Stomach (tissue), 9 donors: ENCODE measurements around the gene BBOX1. TPM values are rescaled to one million over a fixed set of nuclear protein-coding genes. Genes with fewer than 3 reads are reported as not detected.
"Not testable (repeated sequence)": the region's sequence is repeated elsewhere in the genome, so short reads cannot be mapped to it uniquely, and the experiment has no call there.

Experiments
- DNase-seq, 2 donors: peaks; one replicate each; pipeline versions ENCODE4 v3.0.0 to v3.0.0-alpha.2; 2013 to 2019
- H3K27ac ChIP-seq, 5 donors: fragments of 200-600 bp in 4 of 5; sonication (generic) in 4 of 5; one replicate each; pipeline ENCODE4 v1.5.1; 2013 to 2019; ENCODE audit warnings: mild to moderate bottlenecking in 1 of 5, moderate library complexity in 1 of 5
- H3K27me3 ChIP-seq, 3 donors: fragments of 200-600 bp; sonication (generic); one replicate each; pipeline ENCODE4 v1.5.1; 2017 to 2019; ENCODE audit warnings: mixed run types in 1 of 3
- H3K36me3 ChIP-seq, 4 donors: fragments of 200-600 bp; sonication (generic); 1 replicate in 3 of 4; 2 replicates in 1 of 4; pipeline ENCODE4 v1.5.1; 2016 to 2019
- H3K4me1 ChIP-seq, 4 donors: fragments of 200-600 bp; sonication (generic); one replicate each; pipeline ENCODE4 v1.5.1; 2016 to 2019
- H3K4me3 ChIP-seq, 4 donors: fragments of 200-600 bp; sonication (generic) in 3 of 4; one replicate each; pipeline ENCODE4 v1.5.1; 2016 to 2019; ENCODE audit warnings: mild to moderate bottlenecking in 1 of 4
- H3K9me3 ChIP-seq, 4 donors: fragments of 200-600 bp; sonication (generic); one replicate each; pipeline ENCODE4 v1.5.1; 2016 to 2019
- EP300 ChIP-seq: sonication (generic); formaldehyde crosslinking; IDR thresholded peaks from one replicate; pipeline ENCODE4 v1.6.1; 2017; ENCODE audit warnings: antibody characterized with exemption
- POLR2A ChIP-seq, 4 donors: fragments of 450-650 bp; IDR thresholded peaks; one replicate each; pipeline ENCODE4 v1.6.1; 2016; ENCODE audit warnings: antibody characterized with exemption in 4 of 4, control low read depth in 2 of 4, mild to moderate bottlenecking in 1 of 4, moderate library complexity in 1 of 4
- POLR2AphosphoS5 ChIP-seq, 3 donors: sonication (generic); formaldehyde crosslinking; IDR thresholded peaks; one replicate each; pipeline ENCODE4 v1.6.1; 2016; ENCODE audit warnings: antibody characterized with exemption in 3 of 3
- WGBS, 5 donors: extraction: QIAGEN DNeasy Blood & Tissue Kit in 3 of 5; methylation state at CpG; one replicate each; pipeline versions ENCODE4 v1.1.5 to v1.1.7; 2013 to 2018; 5-methylcytosine and 5-hydroxymethylcytosine counted together
- intact Hi-C: fragments of 100-400 bp; cut with DNase I; formaldehyde crosslinking; loops from one replicate; pipeline ENCODE4 v1.15.1; 2023; ENCODE audit warnings: low total_unique reads
- polyA plus RNA-seq, 3 donors: library from polyadenylated mRNA; stranded (reverse); fragments of 200-250 nt; gene quantifications; one replicate each; pipeline ENCODE4 v1.2.3, GENCODE V29; 2013
- total RNA-seq, 5 donors: library from RNA; depleted of rRNA; stranded (reverse); fragments of >200 nt; gene quantifications; one replicate each; pipeline versions ENCODE4 v1.1.0 to v1.2.3, GENCODE V29; 2014 to 2016
- TF ChIP-seq, protein P1 (sequence below), 7 experiments: fragments of 450-650 bp in 4 of 7; fragments of 200-600 bp in 3 of 7; sonication (generic) in 3 of 7; IDR thresholded peaks; one replicate each; pipeline ENCODE4 v1.5.1; 2016 to 2019; ENCODE audit warnings: antibody characterized with exemption in 7 of 7, control low read depth in 2 of 7, mild to moderate bottlenecking in 1 of 7
- donor health status: healthy with polysubstance abuse.
- donor health status: Bipolar disorder and iron deficiency.
- donor health status: healthy.

The BBOX1 gene
- total and polyA plus RNA-seq, 8 donors, result 0.31 to 6.7 (median 3.8) TPM; not detected in 3

DNA sequence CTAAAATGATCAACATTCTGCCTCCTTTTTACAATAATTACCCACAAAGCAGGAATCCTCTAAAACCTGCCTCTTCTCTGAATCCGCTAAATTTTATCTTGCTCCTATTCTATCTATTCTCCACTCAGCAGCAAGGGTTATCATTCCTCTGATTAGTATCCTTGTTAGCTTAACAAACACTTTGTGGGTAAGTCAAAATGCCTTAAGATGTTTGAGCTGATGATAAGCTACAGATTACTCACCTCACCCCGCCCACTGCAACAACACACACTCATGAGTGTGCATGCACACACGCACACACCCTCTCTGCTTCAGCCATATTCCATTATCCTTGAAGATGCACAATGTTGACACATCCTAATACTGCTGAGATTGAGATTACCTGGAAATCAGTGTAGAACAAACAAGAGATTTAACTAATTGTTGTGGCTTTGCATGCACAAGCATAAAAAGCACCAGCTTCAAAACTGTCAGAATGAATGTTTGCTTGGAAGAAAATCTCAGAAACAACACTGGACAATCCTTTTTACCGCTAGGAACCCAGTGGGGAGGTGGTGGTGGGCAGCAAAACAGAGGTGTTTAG is 130.9 kb downstream of the BBOX1 start:
- intact Hi-C loops, result no loop called here
- Histone ChIP-seq H3K4me3 (no peak overlapping the region), H3K27me3 (peaks cover 0 to 23% (median 0%) of the 10 kb centered on the region in 3 donors), H3K4me1 (peaks cover 10 to 33% (median 12%) of the 10 kb centered on the region in 4 donors), H3K27ac (no peak overlapping the region), H3K9me3 (no peaks in the 10 kb centered on the region), H3K36me3 (no peaks in the 10 kb centered on the region)
- WGBS, 5 donors, result 32 to 77% (median 46%) methylated on average over 4 of the region's 4 CpGs
- DNase-seq, result no peak
- TF ChIP-seq POLR2AphosphoS5 (IDR thresholded peaks at IDR 0.05), result peak in 2 of 3 donors; percentile 36 to 55
- TF ChIP-seq, protein P1, sequence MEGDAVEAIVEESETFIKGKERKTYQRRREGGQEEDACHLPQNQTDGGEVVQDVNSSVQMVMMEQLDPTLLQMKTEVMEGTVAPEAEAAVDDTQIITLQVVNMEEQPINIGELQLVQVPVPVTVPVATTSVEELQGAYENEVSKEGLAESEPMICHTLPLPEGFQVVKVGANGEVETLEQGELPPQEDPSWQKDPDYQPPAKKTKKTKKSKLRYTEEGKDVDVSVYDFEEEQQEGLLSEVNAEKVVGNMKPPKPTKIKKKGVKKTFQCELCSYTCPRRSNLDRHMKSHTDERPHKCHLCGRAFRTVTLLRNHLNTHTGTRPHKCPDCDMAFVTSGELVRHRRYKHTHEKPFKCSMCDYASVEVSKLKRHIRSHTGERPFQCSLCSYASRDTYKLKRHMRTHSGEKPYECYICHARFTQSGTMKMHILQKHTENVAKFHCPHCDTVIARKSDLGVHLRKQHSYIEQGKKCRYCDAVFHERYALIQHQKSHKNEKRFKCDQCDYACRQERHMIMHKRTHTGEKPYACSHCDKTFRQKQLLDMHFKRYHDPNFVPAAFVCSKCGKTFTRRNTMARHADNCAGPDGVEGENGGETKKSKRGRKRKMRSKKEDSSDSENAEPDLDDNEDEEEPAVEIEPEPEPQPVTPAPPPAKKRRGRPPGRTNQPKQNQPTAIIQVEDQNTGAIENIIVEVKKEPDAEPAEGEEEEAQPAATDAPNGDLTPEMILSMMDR (IDR thresholded peaks at IDR 0.05), result no peak

DNA sequence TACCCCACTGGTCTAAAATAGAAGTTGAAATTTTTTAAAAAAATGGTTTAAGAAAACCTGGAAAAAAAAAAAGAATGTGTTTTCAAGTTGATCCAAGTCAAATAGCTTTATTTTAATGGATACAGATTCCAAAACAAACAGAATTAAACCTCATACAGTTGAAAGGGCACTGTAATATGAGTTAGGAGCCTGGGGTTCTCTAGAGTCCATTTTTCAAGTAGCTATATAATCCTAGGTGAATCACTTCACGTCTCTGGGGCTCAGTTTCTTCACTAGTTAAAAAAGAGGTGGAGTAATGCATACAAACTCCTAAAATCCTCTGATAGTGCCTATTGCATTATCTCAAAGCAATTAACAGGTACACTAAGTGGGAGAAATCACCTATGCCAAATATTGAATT is 132.9 kb downstream of the BBOX1 start:
- intact Hi-C loops, result no loop called here
- no peak for DNase-seq
- no peak overlapping the region for H3K4me3 ChIP-seq
- no peaks in the 10 kb centered on the region for H3K9me3 ChIP-seq
- no peaks in the 10 kb centered on the region for H3K36me3 ChIP-seq
- no peak overlapping the region for H3K27ac ChIP-seq
- TF ChIP-seq, protein P1 (IDR thresholded peaks at IDR 0.05), result no peak
- no peak for TF ChIP-seq POLR2A (IDR thresholded peaks at IDR 0.05)
- TF ChIP-seq POLR2AphosphoS5 (IDR thresholded peaks at IDR 0.05), result no peak
- no peak for TF ChIP-seq EP300
- peaks cover 10 to 33% (median 12%) of the 10 kb centered on the region in 4 donors for H3K4me1 ChIP-seq
- H3K27me3 ChIP-seq, result peaks cover 0 to 12% (median 0%) of the 10 kb centered on the region in 3 donors
- 15 to 30% (median 21%) methylated on average over 1 of the region's 1 CpG for WGBS, 5 donors

DNA sequence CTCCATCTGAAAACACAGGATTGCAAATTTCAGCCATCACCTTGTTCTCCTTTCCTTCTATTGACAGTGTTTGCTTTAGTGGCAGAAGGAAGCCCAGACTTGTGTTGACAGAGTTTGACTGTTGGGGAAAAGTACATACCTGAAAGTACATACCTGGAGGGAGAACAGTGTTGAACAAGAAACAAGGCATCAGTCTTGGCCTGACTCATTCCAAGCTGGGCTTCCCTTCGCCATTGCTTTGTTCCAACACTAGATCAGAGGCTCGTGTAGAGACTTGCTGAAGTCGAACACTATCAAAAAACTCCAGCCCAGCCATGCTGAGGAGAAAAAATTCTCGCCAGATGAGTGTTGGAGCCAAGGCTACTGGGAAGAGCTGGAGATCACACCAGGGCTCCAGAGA is 133.4 kb downstream of the BBOX1 start:
- Histone ChIP-seq H3K27ac (peak overlapping the region in 2 of 5 donors; percentile 47 to 73), H3K4me1 (peaks cover 10 to 33% (median 12%) of the 10 kb centered on the region in 4 donors), H3K9me3 (no peaks in the 10 kb centered on the region), H3K4me3 (no peak overlapping the region), H3K27me3 (peaks cover 0 to 11% (median 0%) of the 10 kb centered on the region in 3 donors), H3K36me3 (no peaks in the 10 kb centered on the region)
- TF ChIP-seq EP300, result no peak
- TF ChIP-seq POLR2AphosphoS5 (IDR thresholded peaks at IDR 0.05), result peak in 2 of 3 donors; percentile 47 to 72
- intact Hi-C loops, result no loop called here
- 35 to 63% (median 53%) methylated on average over 4 of the region's 4 CpGs for WGBS, 5 donors
- DNase-seq, result peak; percentile 58 to 66

DNA sequence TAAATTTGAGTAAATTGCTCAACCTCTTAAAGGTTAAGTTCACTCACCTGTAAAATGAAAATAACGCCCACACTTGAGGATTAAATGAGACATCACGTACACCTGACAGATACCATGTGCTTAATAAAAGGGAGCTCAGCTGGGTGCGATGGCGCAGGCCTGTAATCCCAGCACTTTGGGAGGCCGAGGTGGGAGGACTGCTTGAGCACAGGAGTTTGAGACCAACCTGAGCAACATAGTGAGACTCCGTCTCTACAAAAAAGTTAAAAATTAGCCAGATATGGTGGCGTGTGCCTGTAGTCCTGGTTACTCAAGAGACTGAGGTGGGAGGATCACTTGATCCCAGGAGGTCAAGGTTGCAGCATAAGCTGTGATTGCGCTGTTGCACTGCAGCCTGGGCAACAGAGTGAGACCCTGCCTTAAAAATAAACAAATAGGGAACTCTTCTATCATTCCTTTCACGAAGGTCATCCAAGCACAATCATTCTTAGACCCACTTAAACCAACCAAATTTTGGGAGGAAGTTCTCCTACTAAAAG is 134.1 kb downstream of the BBOX1 start:
- H3K27ac ChIP-seq, result no peak overlapping the region
- WGBS, 5 donors, result 80 to 85% (median 85%) methylated on average over 9 of the region's 9 CpGs
- no peaks in the 10 kb centered on the region for H3K9me3 ChIP-seq
- intact Hi-C loops, result no loop called here
- H3K36me3 ChIP-seq, result no peaks in the 10 kb centered on the region
- TF ChIP-seq, protein P1 (IDR thresholded peaks at IDR 0.05), result no peak
- TF ChIP-seq POLR2AphosphoS5 (IDR thresholded peaks at IDR 0.05), result no peak
- no peak for TF ChIP-seq POLR2A (IDR thresholded peaks at IDR 0.05)
- no peak for TF ChIP-seq EP300
- H3K27me3 ChIP-seq, result peaks cover 0 to 4% (median 0%) of the 10 kb centered on the region in 3 donors
- peaks cover 10 to 33% (median 12%) of the 10 kb centered on the region in 4 donors for H3K4me1 ChIP-seq
- DNase-seq, result no peak
- H3K4me3 ChIP-seq, result no peak overlapping the region

DNA sequence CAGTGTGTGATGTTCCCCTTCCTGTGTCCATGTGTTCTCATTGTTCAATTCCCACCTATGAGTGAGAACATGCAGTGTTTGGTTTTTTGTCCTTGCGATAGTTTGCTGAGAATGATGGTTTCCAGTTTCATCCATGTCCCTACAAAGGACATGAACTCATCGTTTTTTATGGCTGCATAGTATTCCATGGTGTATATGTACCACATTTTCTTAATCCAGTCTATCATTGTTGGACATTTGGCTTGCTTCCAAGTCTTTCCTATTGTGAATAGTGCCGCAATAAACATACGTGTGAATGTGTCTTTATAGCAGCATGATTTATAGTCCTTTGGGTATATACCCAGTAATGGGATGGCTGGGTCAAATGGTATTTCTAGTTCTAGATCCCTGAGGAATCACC is 134.9 kb downstream of the BBOX1 start:
- H3K9me3 ChIP-seq, H3K36me3 ChIP-seq, H3K4me3 ChIP-seq, H3K27me3 ChIP-seq, intact Hi-C loops, H3K27ac ChIP-seq, DNase-seq: not testable (repeated sequence)
- 77 to 90% (median 84%) methylated on average over 3 of the region's 4 CpGs for WGBS, 5 donors
- H3K4me1 ChIP-seq, result peaks cover 10 to 33% (median 12%) of the 10 kb centered on the region in 4 donors

Other genes with a start within 250 kb of the BBOX1 start
- gene FIBIN, start 46.7 kb upstream of the BBOX1 start, total RNA-seq, result 10 to 100 TPM in 2 of 5 donors, 1 to 10 TPM in 3; 2.7 to 42.6 (median 4.5) TPM
- 1 to 10 TPM; 3.9 to 9.2 (median 6.0) TPM for gene FIBIN, start 46.7 kb upstream of the BBOX1 start, polyA plus RNA-seq